ENCODE measurements around the gene ERV3-1. TPM values are rescaled to one million over a fixed set of nuclear protein-coding genes. Genes with fewer than 3 reads are reported as not detected.
A peak's percentile ranks its signal among the peaks of the same experiment; 100 is the strongest.
"Not testable (repeated sequence)": the region's sequence is repeated elsewhere in the genome, so short reads cannot be mapped to it uniquely, and the experiment has no call there.

Gene ERV3-1
- total RNA-seq, 1 donor from 2014 or later = 6.5 TPM

DNA sequence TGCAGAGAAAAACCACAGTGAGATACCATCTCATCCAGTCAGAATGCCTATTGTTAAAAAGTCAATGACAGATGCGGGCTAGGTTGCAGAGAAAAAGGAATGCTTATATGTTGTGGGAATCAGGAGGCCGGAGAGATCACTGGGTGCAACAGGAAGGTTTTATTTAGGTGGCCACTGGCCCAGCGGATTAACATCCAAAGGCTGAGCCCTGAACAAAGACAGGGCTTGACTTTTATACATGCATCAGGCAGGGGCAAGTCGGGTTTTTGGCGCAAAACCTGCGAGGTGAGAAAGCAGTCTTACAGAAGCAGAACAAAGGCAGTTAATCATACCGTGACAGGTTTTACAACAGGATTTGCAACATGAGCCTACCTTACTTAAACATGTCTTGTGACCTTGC is 16.3 kb downstream of the ERV3-1 start:
- no peaks in the 10 kb centered on the region for H3K27me3 ChIP-seq (ENCODE audit: control insufficient read depth, insufficient read depth, low read length)
- H3K36me3 ChIP-seq (ENCODE audit: control insufficient read depth, insufficient read depth, low read length) = no peaks in the 10 kb centered on the region
- H3K4me3 ChIP-seq (ENCODE audit: low read depth, low read length) = no peak overlapping the region
- DNase-seq (ENCODE audit: low read depth) = no peak
- TF ChIP-seq, protein P1, sequence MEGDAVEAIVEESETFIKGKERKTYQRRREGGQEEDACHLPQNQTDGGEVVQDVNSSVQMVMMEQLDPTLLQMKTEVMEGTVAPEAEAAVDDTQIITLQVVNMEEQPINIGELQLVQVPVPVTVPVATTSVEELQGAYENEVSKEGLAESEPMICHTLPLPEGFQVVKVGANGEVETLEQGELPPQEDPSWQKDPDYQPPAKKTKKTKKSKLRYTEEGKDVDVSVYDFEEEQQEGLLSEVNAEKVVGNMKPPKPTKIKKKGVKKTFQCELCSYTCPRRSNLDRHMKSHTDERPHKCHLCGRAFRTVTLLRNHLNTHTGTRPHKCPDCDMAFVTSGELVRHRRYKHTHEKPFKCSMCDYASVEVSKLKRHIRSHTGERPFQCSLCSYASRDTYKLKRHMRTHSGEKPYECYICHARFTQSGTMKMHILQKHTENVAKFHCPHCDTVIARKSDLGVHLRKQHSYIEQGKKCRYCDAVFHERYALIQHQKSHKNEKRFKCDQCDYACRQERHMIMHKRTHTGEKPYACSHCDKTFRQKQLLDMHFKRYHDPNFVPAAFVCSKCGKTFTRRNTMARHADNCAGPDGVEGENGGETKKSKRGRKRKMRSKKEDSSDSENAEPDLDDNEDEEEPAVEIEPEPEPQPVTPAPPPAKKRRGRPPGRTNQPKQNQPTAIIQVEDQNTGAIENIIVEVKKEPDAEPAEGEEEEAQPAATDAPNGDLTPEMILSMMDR (IDR thresholded peaks at IDR 0.05; ENCODE audit: insufficient read depth, low read length, poor library complexity, severe bottlenecking) = no peak

DNA sequence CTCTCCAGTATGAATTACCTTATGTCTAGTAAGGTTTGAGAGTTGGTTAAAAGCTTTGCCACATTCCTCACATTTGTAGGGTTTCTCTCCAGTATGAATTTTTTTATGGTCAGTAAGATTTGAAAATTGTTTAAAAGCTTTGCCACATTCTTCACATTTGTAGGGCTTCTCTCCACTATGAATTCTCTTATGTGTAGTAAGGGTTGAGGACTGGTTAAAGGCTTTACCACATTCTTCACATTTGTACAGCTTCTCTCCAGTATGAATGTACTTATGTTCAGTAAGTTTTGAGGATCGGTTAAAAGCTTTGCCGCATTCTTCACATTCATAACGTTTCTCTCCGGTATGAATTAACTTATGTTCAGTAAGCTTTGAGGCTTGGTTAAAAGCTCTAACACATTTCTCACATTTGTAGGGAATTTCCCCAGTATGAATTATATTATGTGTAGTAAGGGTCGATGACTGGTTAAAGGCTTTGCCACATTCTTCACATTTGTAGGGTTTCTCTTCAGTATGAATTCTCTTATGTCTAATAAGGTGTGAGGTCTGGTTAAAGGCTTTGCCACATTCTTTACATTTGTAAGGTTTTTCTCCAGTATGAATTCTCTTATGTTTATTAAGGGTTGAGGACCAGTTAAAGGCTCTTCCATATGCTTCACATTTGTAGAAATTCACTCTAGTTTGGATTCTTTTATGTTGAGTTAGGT is 27.8 kb downstream of the ERV3-1 start:
- H3K36me3 ChIP-seq (ENCODE audit: control insufficient read depth, insufficient read depth, low read length) = no peaks in the 10 kb centered on the region
- no peaks in the 10 kb centered on the region for H3K27me3 ChIP-seq (ENCODE audit: control insufficient read depth, insufficient read depth, low read length)
- no peak for DNase-seq (ENCODE audit: low read depth)
- TF ChIP-seq, protein P1 (IDR thresholded peaks at IDR 0.05; ENCODE audit: insufficient read depth, low read length, poor library complexity, severe bottlenecking) = no peak
- H3K4me3 ChIP-seq (ENCODE audit: low read depth, low read length) = no peak overlapping the region

DNA sequence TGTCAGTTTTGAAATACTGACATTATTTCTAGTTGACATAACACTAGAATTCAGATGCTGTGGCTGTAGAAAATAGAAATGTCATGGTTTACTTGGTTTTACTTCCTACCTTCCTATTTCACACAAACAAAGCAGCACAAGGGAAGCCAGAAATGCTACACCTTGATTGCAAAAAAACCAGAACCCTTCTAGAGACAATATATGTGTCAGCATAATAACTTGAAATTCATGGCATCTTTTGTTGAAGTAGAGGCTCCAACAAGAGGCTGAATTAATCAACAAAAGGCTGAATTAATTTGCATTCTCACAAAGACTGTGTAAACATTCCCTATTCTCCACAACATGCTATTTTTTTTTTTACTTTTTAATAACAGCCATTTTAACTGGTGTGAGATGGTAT is 40.9 kb downstream of the ERV3-1 start:
- H3K4me3 ChIP-seq (ENCODE audit: low read depth, low read length) = no peak overlapping the region
- no peaks in the 10 kb centered on the region for H3K36me3 ChIP-seq (ENCODE audit: control insufficient read depth, insufficient read depth, low read length)
- TF ChIP-seq, protein P1 (IDR thresholded peaks at IDR 0.05; ENCODE audit: insufficient read depth, low read length, poor library complexity, severe bottlenecking) = no peak

DNA sequence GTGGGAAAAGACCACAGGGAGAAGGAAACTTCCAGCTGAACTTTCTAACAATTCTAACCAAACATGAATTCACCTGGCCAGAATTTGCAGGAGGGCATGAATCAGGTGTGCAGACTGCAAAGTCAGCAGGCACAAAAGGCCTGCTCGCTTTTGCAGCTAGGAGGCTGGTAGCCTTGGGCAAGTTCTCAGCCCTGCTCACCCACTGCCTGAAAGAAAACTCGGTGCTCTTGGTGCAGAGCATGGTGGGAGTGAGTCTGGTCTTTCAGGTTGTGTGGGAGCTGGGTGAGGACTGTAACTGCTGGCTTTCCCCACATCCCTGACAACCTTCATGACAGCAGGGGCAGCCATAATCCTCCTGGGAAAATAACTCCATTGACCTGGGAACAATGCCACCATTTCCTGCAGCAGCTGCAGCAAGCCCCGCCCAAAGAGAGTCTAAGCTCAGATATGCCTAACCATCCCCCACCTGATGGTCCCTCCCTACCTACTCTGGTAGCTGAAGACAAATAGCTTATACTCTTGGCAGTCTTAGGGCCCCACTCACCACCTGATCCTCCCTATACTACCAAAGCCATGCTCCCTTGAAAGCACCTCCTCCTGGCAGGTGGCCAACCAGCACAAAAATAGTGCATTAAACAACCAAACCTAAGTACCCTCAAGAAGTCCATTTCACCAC is 47.3 kb downstream of the ERV3-1 start:
- no peaks in the 10 kb centered on the region for H3K36me3 ChIP-seq (ENCODE audit: control insufficient read depth, insufficient read depth, low read length)

More for the DNA sequence above, 40.9 kb downstream of the ERV3-1 start:
- H3K27me3 ChIP-seq (ENCODE audit: control insufficient read depth, insufficient read depth, low read length) = no peaks in the 10 kb centered on the region
- DNase-seq (ENCODE audit: low read depth) = no peak

GRCh38 chr7:64951250-64951848 is 55.1 kb downstream of the ERV3-1 start:
- TF ChIP-seq, protein P1 (IDR thresholded peaks at IDR 0.05; ENCODE audit: insufficient read depth, low read length, poor library complexity, severe bottlenecking) = peak; percentile 62
- peak; percentile 4 for DNase-seq (ENCODE audit: low read depth)
- no peaks in the 10 kb centered on the region for H3K36me3 ChIP-seq (ENCODE audit: control insufficient read depth, insufficient read depth, low read length)
- H3K27me3 ChIP-seq (ENCODE audit: control insufficient read depth, insufficient read depth, low read length) = peaks cover 15% of the 10 kb centered on the region
- no peak overlapping the region for H3K4me3 ChIP-seq (ENCODE audit: low read depth, low read length)

More for the DNA sequence above, 47.3 kb downstream of the ERV3-1 start:
- Histone ChIP-seq H3K4me3 (ENCODE audit: low read depth, low read length) (no peak overlapping the region), H3K27me3 (ENCODE audit: control insufficient read depth, insufficient read depth, low read length) (no peaks in the 10 kb centered on the region)
- DNase-seq (ENCODE audit: low read depth) = no peak
- TF ChIP-seq, protein P1 (IDR thresholded peaks at IDR 0.05; ENCODE audit: insufficient read depth, low read length, poor library complexity, severe bottlenecking) = no peak

DNA sequence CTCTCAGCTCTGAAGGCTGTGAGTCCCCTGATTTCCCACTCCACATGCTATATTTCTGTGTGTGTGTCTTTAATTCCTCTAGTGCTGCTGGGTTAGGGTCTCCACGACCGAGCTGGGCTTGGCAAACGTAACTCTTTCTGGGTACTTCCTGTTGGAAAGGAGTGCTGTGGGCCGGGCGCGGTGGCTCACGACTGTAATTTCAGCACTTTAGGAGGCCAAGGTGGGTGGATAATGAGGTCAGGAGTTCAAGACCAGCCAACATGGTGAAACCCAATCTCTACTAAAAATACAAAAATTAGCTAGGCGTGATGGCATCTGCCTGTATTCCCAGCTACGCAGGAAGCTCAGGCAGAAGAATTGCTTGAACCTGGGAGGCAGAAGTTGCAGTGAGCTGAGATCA is 55.8 kb downstream of the ERV3-1 start:
- H3K36me3 ChIP-seq (ENCODE audit: control insufficient read depth, insufficient read depth, low read length); DNase-seq (ENCODE audit: low read depth); H3K4me3 ChIP-seq (ENCODE audit: low read depth, low read length): not testable (repeated sequence)
- peaks cover 21% of the 10 kb centered on the region for H3K27me3 ChIP-seq (ENCODE audit: control insufficient read depth, insufficient read depth, low read length)

DNA sequence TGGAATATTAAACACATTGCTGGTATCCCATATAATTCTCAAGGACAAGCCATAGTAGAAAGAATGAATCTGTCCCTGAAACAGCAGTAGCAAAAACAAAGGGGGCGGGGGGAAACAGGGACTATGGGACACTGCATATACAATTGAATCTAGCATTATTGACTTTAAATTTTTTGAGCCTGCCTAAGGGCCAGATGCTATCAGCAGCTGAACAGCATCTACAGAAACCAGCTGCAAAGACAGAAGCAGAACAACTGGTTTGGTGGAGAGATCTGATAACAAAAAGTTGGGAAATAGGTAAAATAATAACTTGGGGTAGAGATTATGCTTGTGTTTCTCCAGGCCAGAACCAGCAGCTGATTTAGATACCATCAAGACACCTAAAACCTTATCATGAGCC is 57.7 kb downstream of the ERV3-1 start:
- not testable (repeated sequence) for DNase-seq (ENCODE audit: low read depth); H3K36me3 ChIP-seq (ENCODE audit: control insufficient read depth, insufficient read depth, low read length); H3K4me3 ChIP-seq (ENCODE audit: low read depth, low read length)
- H3K27me3 ChIP-seq (ENCODE audit: control insufficient read depth, insufficient read depth, low read length) = peaks cover 21% of the 10 kb centered on the region

Measured in kidney epithelial cell (primary cell).